ENCODE results near the gene PDCD10. TPM values are rescaled to one million over a fixed set of nuclear protein-coding genes. Genes with fewer than 3 reads are reported as not detected.

The PDCD10 gene
- polyA plus RNA-seq, 1 of the 3 experiments (the other 2 are of a cell fraction), result 29.0 TPM

GRCh38 chr3:167650459-167650858 lies 84.2 kb downstream of the PDCD10 start:
- Histone ChIP-seq H3K4me2 (no peak overlapping the region), H3K27me3 (ENCODE audit: insufficient read depth) (no peaks in the 10 kb centered on the region), H3K79me2 (ENCODE audit: insufficient read depth) (no peaks in the 10 kb centered on the region), H3K9ac (no peak overlapping the region), H3K4me3 (ENCODE audit: low read depth in 2 of 2, low read length in 1 of 2) (no peak overlapping the region), H3K9me3 (no peaks in the 10 kb centered on the region), H3K4me1 (ENCODE audit: control insufficient read depth in 1 of 2, insufficient read depth in 2 of 2, low read depth in 1 of 2, low read length in 1 of 2) (no peaks in the 10 kb centered on the region), H3K36me3 (replicated peaks in 1 of 2; ENCODE audit: control insufficient read depth in 1 of 2, insufficient read depth in 2 of 2, low read length in 1 of 2) (no peaks in the 10 kb centered on the region), H3F3A (replicated peaks; ENCODE audit: insufficient read depth) (no peaks in the 10 kb centered on the region), H2AFZ (ENCODE audit: low read depth) (no peak overlapping the region), H3K27ac (ENCODE audit: low read depth in 2 of 2, low read length in 1 of 2) (no peak overlapping the region), H3K9me2 (no peaks in the 10 kb centered on the region), H4K20me1 (ENCODE audit: insufficient read depth) (no peaks in the 10 kb centered on the region)
- ChIA-PET CTCF (interaction anchor here (0.8 kb wide), 1 partner anchor 18 kb away, joined by 3 read pairs; no protein-coding TSS in a partner anchor), POLR2A (no interaction called here)
- no peak for DNase-seq
- 66% methylated on average over 2 of the region's 2 CpGs for WGBS (ENCODE audit: low lambda C conversion rate)
- TF ChIP-seq MEF2A (IDR thresholded peaks at IDR 0.05; ENCODE audit: borderline replicate concordance, low read depth), result no peak
- TF ChIP-seq CHD2 (IDR thresholded peaks at IDR 0.05; ENCODE audit: low read length, partially characterized antibody), result no peak
- no peak for TF ChIP-seq GATA2 (CRISPR knock-in tag; IDR thresholded peaks at IDR 0.05)
- TF ChIP-seq ZBTB33 (IDR thresholded peaks at IDR 0.05; ENCODE audit: borderline replicate concordance, low read depth), result no peak
- TF ChIP-seq NFIC (IDR thresholded peaks at IDR 0.05; ENCODE audit: borderline replicate concordance), result no peak
- no peak for TF ChIP-seq GABPA (IDR thresholded peaks at IDR 0.05; ENCODE audit: low read depth)
- TF ChIP-seq TEAD4 (IDR thresholded peaks at IDR 0.05; ENCODE audit: borderline replicate concordance, insufficient read depth), result no peak
- TF ChIP-seq SMC3 (IDR thresholded peaks at IDR 0.05; ENCODE audit: low read depth, low read length), result no peak
- TF ChIP-seq CTCF (IDR thresholded peaks at IDR 0.05), result no peak
- no peak for TF ChIP-seq RFX5 (IDR thresholded peaks at IDR 0.05; ENCODE audit: low read length)
- no peak for TF ChIP-seq FOXM1 (IDR thresholded peaks at IDR 0.05; ENCODE audit: low read depth)
- TF ChIP-seq FOSL2 (IDR thresholded peaks at IDR 0.05; ENCODE audit: borderline replicate concordance, low read depth), result no peak
- TF ChIP-seq IRF3 (IDR thresholded peaks at IDR 0.05; ENCODE audit: low read depth, low read length), result no peak
- no peak for TF ChIP-seq RCOR1 (IDR thresholded peaks at IDR 0.05; ENCODE audit: low read length)
- TF ChIP-seq RXRA (IDR thresholded peaks at IDR 0.05; ENCODE audit: borderline replicate concordance, low read depth), result no peak
- no peak for TF ChIP-seq MAX (IDR thresholded peaks at IDR 0.05; ENCODE audit: low read depth)
- no peak for TF ChIP-seq USF2 (IDR thresholded peaks at IDR 0.05; ENCODE audit: borderline replicate concordance, low read depth, low read length)
- TF ChIP-seq MXI1 (IDR thresholded peaks at IDR 0.05; ENCODE audit: low read depth, low read length), result no peak
- no peak for TF ChIP-seq PBX3 (IDR thresholded peaks at IDR 0.05)
- no peak for TF ChIP-seq NRF1 (IDR thresholded peaks at IDR 0.05; ENCODE audit: low read depth, low read length)
